Body of pancreas (tissue), 4 donors: ENCODE results near the gene L3MBTL2.

Experiments
- POLR2A ChIP-seq, 3 donors: fragments of 450-650 bp; IDR thresholded peaks; one replicate each; pipeline ENCODE4 v1.6.1; 2016; ENCODE audit warnings: antibody characterized with exemption in 3 of 3, mild to moderate bottlenecking in 2 of 3
- TF ChIP-seq, protein P1 (sequence below), 7 experiments: fragments of 450-650 bp in 4 of 7; fragments of 200-600 bp in 3 of 7; sonication (generic) in 3 of 7; IDR thresholded peaks; one replicate each; pipeline ENCODE4 v1.5.1; 2016 to 2019; ENCODE audit warnings: antibody characterized with exemption in 7 of 7

DNA sequence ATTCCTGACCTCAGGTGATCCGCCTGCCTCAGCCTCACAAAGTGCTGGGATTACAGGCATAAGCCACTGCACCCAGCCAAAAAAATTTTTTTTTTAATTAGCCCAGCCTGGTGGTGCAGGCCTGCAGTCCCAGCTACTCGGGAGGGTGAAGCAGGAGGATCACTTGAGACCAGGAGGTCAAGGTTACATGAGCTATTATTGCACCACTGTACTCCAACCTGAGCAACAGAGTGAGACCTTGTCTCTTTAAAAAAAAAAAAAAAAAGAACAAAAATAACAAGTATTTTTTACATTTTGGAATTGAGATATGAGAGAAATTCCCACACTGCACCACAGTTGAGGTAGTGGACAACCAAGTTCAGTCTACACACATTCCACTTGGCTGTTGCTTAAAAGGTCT lies 13.6 kb upstream of the L3MBTL2 start:
- TF ChIP-seq, protein P1, sequence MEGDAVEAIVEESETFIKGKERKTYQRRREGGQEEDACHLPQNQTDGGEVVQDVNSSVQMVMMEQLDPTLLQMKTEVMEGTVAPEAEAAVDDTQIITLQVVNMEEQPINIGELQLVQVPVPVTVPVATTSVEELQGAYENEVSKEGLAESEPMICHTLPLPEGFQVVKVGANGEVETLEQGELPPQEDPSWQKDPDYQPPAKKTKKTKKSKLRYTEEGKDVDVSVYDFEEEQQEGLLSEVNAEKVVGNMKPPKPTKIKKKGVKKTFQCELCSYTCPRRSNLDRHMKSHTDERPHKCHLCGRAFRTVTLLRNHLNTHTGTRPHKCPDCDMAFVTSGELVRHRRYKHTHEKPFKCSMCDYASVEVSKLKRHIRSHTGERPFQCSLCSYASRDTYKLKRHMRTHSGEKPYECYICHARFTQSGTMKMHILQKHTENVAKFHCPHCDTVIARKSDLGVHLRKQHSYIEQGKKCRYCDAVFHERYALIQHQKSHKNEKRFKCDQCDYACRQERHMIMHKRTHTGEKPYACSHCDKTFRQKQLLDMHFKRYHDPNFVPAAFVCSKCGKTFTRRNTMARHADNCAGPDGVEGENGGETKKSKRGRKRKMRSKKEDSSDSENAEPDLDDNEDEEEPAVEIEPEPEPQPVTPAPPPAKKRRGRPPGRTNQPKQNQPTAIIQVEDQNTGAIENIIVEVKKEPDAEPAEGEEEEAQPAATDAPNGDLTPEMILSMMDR (IDR thresholded peaks at IDR 0.05), result no peak
- no peak for TF ChIP-seq POLR2A (IDR thresholded peaks at IDR 0.05)
